ENCODE data around the gene RGP1.

DNA sequence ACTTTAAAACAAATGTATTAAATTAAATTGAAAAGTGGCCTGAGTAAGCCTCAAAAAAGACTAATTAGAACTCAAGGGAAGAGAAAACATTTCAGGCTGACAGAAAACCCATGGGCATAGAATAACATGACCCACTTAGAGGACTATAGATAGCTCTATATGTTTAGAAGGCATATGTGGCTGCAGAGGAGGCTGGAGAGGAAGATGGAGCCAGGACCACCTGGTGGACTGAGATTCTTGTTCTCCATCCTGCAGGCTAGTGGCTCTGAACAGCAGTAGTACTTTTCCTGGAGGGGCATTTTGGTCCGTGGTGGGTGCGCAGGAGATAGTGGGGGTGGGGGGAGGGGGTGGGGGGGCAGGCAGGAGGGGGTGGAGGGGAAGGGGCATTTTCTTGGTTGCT, 32.0 kb downstream of the RGP1 start:
- TF ChIP-seq TEAD4 (IDR thresholded peaks at IDR 0.05; ENCODE audit: borderline replicate concordance, insufficient read depth), result no peak
- TF ChIP-seq, protein P1, sequence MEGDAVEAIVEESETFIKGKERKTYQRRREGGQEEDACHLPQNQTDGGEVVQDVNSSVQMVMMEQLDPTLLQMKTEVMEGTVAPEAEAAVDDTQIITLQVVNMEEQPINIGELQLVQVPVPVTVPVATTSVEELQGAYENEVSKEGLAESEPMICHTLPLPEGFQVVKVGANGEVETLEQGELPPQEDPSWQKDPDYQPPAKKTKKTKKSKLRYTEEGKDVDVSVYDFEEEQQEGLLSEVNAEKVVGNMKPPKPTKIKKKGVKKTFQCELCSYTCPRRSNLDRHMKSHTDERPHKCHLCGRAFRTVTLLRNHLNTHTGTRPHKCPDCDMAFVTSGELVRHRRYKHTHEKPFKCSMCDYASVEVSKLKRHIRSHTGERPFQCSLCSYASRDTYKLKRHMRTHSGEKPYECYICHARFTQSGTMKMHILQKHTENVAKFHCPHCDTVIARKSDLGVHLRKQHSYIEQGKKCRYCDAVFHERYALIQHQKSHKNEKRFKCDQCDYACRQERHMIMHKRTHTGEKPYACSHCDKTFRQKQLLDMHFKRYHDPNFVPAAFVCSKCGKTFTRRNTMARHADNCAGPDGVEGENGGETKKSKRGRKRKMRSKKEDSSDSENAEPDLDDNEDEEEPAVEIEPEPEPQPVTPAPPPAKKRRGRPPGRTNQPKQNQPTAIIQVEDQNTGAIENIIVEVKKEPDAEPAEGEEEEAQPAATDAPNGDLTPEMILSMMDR (IDR thresholded peaks at IDR 0.05), result no peak
- no peak for TF ChIP-seq JUND (IDR thresholded peaks at IDR 0.05)
- TF ChIP-seq NRF1 (IDR thresholded peaks at IDR 0.05; ENCODE audit: low read depth, low read length), result no peak
- TF ChIP-seq CHD2 (IDR thresholded peaks at IDR 0.05; ENCODE audit: low read length, partially characterized antibody), result no peak
- TF ChIP-seq SMC3 (IDR thresholded peaks at IDR 0.05; ENCODE audit: low read depth, low read length), result no peak
- TF ChIP-seq EP300 (IDR thresholded peaks at IDR 0.05; ENCODE audit: borderline replicate concordance in 1 of 2, low read depth in 1 of 2, low read length in 1 of 2), result no peak
- TF ChIP-seq SIN3A (IDR thresholded peaks at IDR 0.05; ENCODE audit: borderline replicate concordance, low read depth, low read length), result no peak
- TF ChIP-seq POLR2AphosphoS5 (IDR thresholded peaks at IDR 0.05; ENCODE audit: low read depth, low read length), result no peak
- no peak for TF ChIP-seq MXI1 (IDR thresholded peaks at IDR 0.05; ENCODE audit: low read depth, low read length)
- no peak for TF ChIP-seq TAF1 (IDR thresholded peaks at IDR 0.05; ENCODE audit: borderline replicate concordance, low read depth, low read length)
- no peak for TF ChIP-seq EZH2phosphoT487 (IDR thresholded peaks at IDR 0.05; ENCODE audit: borderline replicate concordance, low read depth)
- no peak for TF ChIP-seq TCF12 (IDR thresholded peaks at IDR 0.05)
- no peak for TF ChIP-seq RCOR1 (IDR thresholded peaks at IDR 0.05; ENCODE audit: low read length)
